Peyer's patch (tissue), 4 donors: ENCODE measurements around the gene ANTKMT. TPM values are rescaled to one million over a fixed set of nuclear protein-coding genes. Genes with fewer than 3 reads are reported as not detected.

Experiments used
- DNase-seq, 3 donors: peaks; one replicate each; pipeline ENCODE4 v3.0.0-alpha.2; 2017 to 2019
- H3K27ac ChIP-seq, 4 donors: fragments of 200-600 bp; sonication (generic); one replicate each; pipeline ENCODE4 v1.5.1; 2016 to 2019
- H3K27me3 ChIP-seq, 2 donors: fragments of 200-600 bp; sonication (generic); one replicate each; pipeline ENCODE4 v1.5.1; 2019
- H3K36me3 ChIP-seq, 3 donors: fragments of 200-600 bp; sonication (generic); one replicate each; pipeline ENCODE4 v1.5.1; 2016 to 2019
- H3K4me1 ChIP-seq, 4 donors: fragments of 200-600 bp; sonication (generic); one replicate each; pipeline ENCODE4 v1.5.1; 2016 to 2019
- H3K4me3 ChIP-seq, 4 donors: fragments of 200-600 bp; sonication (generic); 1 replicate in 3 of 4; 2 replicates in 1 of 4; pipeline ENCODE4 v1.5.1; 2016 to 2019; ENCODE audit warnings: mild to moderate bottlenecking in 1 of 4
- H3K9me3 ChIP-seq, 4 donors: fragments of 200-600 bp; sonication (generic); one replicate each; pipeline ENCODE4 v1.5.1; 2016 to 2019; ENCODE audit warnings: mild to moderate bottlenecking in 1 of 4
- POLR2A ChIP-seq, 2 donors: fragments of 450-650 bp; IDR thresholded peaks; one replicate each; pipeline ENCODE4 v1.5.1; 2017; ENCODE audit warnings: antibody characterized with exemption in 2 of 2, mild to moderate bottlenecking in 2 of 2, moderate library complexity in 2 of 2
- total RNA-seq, 4 donors: library from RNA; depleted of rRNA; stranded (reverse); fragments of >200 nt; gene quantifications; one replicate each; pipeline ENCODE4 v1.1.0, GENCODE V29; 2016
- TF ChIP-seq, protein P1 (sequence below), 6 experiments: fragments of 450-650 bp in 4 of 6; fragments of 200-600 bp in 2 of 6; sonication (generic) in 1 of 6; IDR thresholded peaks; one replicate each; pipeline ENCODE4 v1.5.1; 2017 to 2019; ENCODE audit warnings: antibody characterized with exemption in 6 of 6, mild to moderate bottlenecking in 3 of 6, moderate library complexity in 1 of 6

Gene ANTKMT
- total RNA-seq, 4 donors from 2014 or later, result 52.8 to 93.9 (median 72.0) TPM

DNA sequence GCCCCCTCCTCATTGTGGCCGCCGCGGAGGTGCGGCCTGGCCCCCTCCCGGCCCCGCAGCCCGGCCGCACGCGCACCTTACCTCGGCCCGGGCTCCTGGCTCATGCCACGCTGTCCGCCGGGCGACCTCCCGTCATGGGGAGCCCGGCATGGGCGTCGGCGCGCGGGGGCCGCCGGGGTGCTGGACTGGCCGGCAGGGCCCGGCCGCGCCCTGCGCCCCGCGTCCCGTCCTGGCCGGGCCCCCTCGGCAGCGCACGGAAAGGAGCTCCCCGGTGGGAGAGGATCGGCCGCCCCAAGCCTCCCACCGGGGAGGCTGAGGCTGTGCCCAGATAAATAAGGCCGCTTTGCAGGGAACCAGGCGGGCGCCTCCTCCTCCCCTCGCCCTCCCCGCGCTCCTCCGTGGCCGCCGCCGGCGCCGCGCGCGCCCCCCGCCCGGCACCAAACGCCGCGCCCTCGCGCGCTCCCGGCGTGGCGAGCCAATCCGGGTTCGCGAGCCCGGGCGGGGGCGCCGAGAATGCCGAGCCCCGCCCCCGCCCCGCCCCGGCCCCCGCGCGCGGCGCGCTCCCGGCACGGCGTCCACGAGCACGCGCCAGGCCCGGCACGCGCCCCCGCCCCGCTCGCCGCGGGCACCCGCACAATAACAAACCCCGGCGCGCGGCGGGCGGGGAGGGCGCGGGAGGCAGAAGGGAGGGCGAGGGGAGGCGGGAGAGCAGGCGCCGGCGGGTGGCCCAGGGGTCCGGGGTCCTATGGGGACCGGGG, 15.3 kb upstream of the ANTKMT start, which contains the start of gene FBXL16:
Gene FBXL16, minus strand, starts transcription at position 371 of the 758 bp plus-strand sequence. CDS start 8,396 bp downstream, outside the sequence.
- peaks cover 0 to 12% (median 6%) of the 10 kb centered on the region in 4 donors for H3K4me1 ChIP-seq
- H3K36me3 ChIP-seq, result no peaks in the 10 kb centered on the region
- peaks cover 0 to 60% of the 10 kb centered on the region in 2 donors for H3K27me3 ChIP-seq
- no peak within 1 kb of the TSS for H3K4me3 ChIP-seq
- H3K27ac ChIP-seq, result no peak within 1 kb of the TSS
- no peaks in the 10 kb centered on the region for H3K9me3 ChIP-seq
- no peak for TF ChIP-seq POLR2A (IDR thresholded peaks at IDR 0.05)
- TF ChIP-seq, protein P1, sequence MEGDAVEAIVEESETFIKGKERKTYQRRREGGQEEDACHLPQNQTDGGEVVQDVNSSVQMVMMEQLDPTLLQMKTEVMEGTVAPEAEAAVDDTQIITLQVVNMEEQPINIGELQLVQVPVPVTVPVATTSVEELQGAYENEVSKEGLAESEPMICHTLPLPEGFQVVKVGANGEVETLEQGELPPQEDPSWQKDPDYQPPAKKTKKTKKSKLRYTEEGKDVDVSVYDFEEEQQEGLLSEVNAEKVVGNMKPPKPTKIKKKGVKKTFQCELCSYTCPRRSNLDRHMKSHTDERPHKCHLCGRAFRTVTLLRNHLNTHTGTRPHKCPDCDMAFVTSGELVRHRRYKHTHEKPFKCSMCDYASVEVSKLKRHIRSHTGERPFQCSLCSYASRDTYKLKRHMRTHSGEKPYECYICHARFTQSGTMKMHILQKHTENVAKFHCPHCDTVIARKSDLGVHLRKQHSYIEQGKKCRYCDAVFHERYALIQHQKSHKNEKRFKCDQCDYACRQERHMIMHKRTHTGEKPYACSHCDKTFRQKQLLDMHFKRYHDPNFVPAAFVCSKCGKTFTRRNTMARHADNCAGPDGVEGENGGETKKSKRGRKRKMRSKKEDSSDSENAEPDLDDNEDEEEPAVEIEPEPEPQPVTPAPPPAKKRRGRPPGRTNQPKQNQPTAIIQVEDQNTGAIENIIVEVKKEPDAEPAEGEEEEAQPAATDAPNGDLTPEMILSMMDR (IDR thresholded peaks at IDR 0.05), result no peak
- DNase-seq, result no peak

DNA sequence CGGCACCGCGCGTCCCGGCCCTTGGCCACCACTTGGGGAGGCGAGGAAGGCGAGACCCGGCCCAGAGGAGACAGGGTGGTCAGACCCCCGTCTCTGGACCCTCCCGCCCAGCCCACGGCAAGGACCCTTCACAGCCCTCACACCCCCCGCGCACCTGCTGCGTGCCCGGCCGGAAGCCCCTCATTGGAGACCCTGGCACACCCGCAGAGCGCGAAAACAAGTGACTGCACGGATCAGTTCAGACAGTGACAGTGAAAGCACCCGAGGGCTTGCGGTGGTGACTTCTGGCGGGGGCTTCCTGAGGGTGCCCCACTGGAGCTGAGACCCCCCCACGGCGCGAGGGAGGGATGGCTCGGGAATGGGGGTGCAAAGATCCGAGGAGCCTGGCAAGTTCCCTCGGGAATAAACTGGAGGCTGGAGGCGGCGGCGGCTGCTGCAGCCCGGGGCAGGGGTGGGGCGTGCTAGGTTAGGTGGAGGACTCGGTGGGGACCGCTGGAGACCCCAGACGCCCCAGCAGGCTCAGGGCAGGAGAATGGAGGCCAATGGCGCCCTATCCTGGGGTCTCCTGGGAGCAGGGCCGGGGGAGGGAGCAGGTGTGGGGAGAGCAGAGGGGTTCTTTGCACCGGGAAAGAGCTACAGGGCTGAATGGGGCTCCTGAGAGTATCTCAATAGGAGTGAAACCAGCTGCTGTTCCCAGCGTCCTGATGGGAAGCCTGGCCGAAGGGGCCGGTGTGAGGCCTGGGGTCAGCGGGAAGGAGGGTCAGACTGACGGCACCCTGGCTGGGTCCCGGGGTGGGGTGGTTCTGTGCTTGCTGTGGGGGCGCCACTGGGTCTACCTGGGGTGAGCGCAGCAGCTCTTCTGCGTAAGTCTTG, 14.5 kb upstream of the ANTKMT start:
- Histone ChIP-seq H3K4me1 (peaks cover 0 to 12% (median 3%) of the 10 kb centered on the region in 4 donors), H3K36me3 (no peaks in the 10 kb centered on the region), H3K4me3 (no peak overlapping the region), H3K27ac (no peak overlapping the region), H3K9me3 (no peaks in the 10 kb centered on the region), H3K27me3 (peaks cover 0 to 60% of the 10 kb centered on the region in 2 donors)
- no peak for DNase-seq
- TF ChIP-seq, protein P1 (IDR thresholded peaks at IDR 0.05), result no peak
- no peak for TF ChIP-seq POLR2A (IDR thresholded peaks at IDR 0.05)

DNA sequence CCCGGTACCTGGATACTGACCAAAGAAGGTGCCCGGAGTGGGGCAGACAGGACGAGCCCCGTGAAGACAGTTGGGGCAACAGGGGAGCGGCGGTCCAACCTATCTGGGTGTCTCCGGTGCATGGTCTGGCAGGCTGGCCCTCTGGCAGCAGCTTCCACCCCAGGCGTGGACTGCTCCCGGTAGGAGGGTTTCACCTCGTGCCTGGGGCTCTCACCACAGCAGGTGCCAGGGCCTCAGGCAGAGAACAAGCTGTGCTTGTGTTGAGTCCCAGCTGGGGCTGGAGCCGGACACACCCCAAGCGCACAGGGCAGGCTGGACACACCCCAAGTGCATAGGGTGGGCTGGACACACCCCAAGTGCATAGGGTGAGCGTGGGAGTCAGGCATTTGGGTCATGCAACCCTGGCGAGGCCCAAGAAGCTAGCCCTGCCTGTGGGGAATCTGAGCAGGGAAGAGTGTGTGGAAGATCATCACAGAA, 13.8 kb upstream of the ANTKMT start:
- TF ChIP-seq, protein P1 (IDR thresholded peaks at IDR 0.05), result no peak
- TF ChIP-seq POLR2A (IDR thresholded peaks at IDR 0.05), result no peak
- Histone ChIP-seq H3K4me3 (no peak overlapping the region), H3K27me3 (peaks cover 0 to 53% of the 10 kb centered on the region in 2 donors), H3K36me3 (no peaks in the 10 kb centered on the region), H3K4me1 (peaks cover 0 to 15% (median 3%) of the 10 kb centered on the region in 4 donors), H3K27ac (no peak overlapping the region), H3K9me3 (no peaks in the 10 kb centered on the region)
- no peak for DNase-seq

DNA sequence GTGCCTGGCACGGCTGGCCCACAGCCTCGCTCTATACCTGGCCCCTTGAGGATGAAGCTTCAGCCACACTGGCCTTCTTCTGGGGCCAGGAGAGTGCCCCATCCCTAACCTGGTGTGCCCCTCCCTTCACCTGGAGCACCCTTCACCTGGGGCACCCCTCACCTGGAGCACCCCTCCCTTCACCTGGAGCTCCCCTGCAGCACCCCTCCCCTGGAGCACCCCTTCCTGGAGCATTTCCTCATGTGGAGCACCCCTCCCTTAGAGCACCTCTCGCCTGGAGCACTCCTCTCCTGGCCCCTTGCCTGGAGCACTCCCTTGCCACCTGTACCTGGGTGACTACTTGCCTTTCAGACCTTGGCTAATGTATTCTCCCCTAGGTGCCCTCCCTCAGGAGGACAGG, 12.9 kb upstream of the ANTKMT start:
- Histone ChIP-seq H3K9me3 (no peaks in the 10 kb centered on the region), H3K4me3 (no peak overlapping the region), H3K27me3 (peaks cover 0 to 44% of the 10 kb centered on the region in 2 donors), H3K4me1 (peaks cover 0 to 15% (median 3%) of the 10 kb centered on the region in 4 donors), H3K36me3 (no peaks in the 10 kb centered on the region), H3K27ac (no peak overlapping the region)
- DNase-seq, result no peak
- TF ChIP-seq, protein P1 (IDR thresholded peaks at IDR 0.05), result no peak

DNA sequence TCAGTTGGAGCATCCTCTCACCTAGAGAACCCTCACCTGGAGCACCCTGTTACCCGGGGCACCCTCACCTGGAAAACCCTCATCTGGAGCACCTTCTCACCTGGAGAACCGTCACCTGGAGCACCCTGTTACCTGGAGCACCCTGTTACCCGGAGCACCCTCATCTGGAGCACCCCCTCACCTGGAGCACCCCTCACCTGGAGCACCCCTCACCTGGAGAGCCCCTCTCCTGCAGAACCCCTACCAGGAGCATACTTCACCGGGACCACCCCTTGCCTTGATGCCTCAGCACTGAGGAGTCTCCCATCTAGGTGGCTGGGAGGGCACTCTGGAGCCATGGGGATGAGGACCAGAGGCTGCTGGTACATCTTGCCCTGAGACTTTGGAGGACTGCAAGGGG, 12.0 kb upstream of the ANTKMT start:
- Histone ChIP-seq H3K36me3 (no peaks in the 10 kb centered on the region), H3K4me3 (no peak overlapping the region), H3K27me3 (peaks cover 0 to 39% of the 10 kb centered on the region in 2 donors), H3K27ac (no peak overlapping the region), H3K9me3 (no peaks in the 10 kb centered on the region), H3K4me1 (peaks cover 0 to 15% (median 3%) of the 10 kb centered on the region in 4 donors)
- DNase-seq, result no peak
- no peak for TF ChIP-seq POLR2A (IDR thresholded peaks at IDR 0.05)
- TF ChIP-seq, protein P1 (IDR thresholded peaks at IDR 0.05), result no peak
